NB4 (cell line): ENCODE measurements around the gene SERPINA3.

Source experiments
- POLR2A ChIP-seq: IDR thresholded peaks from 2 replicates; pipeline ENCODE4 v1.6.1; 2011; ENCODE audit warnings: mild to moderate bottlenecking; ENCODE audit not compliant: insufficient read length; ENCODE audit errors: extremely low read depth
- TF ChIP-seq, protein P1 (sequence below): IDR thresholded peaks from one replicate; pipeline ENCODE4 v1.5.1; 2012; ENCODE audit warnings: low read depth, low read length
- TF ChIP-seq, protein P2 (sequence below): IDR thresholded peaks from 2 replicates; pipeline ENCODE4 v1.6.1; 2011; ENCODE audit warnings: low read depth, low read length

- TF ChIP-seq, protein P1, sequence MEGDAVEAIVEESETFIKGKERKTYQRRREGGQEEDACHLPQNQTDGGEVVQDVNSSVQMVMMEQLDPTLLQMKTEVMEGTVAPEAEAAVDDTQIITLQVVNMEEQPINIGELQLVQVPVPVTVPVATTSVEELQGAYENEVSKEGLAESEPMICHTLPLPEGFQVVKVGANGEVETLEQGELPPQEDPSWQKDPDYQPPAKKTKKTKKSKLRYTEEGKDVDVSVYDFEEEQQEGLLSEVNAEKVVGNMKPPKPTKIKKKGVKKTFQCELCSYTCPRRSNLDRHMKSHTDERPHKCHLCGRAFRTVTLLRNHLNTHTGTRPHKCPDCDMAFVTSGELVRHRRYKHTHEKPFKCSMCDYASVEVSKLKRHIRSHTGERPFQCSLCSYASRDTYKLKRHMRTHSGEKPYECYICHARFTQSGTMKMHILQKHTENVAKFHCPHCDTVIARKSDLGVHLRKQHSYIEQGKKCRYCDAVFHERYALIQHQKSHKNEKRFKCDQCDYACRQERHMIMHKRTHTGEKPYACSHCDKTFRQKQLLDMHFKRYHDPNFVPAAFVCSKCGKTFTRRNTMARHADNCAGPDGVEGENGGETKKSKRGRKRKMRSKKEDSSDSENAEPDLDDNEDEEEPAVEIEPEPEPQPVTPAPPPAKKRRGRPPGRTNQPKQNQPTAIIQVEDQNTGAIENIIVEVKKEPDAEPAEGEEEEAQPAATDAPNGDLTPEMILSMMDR, result no peak
- TF ChIP-seq POLR2A, result no peak
- TF ChIP-seq, protein P2, sequence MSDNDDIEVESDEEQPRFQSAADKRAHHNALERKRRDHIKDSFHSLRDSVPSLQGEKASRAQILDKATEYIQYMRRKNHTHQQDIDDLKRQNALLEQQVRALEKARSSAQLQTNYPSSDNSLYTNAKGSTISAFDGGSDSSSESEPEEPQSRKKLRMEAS, result no peak
Measured at GRCh38 chr14:94624537-94625352, 12.6 kb downstream of the SERPINA3 start.
